OCI-M1 (cell line): ENCODE results near the gene TTC38.
"Not testable (repeated sequence)": the region's sequence is repeated elsewhere in the genome, so short reads cannot be mapped to it uniquely, and the experiment has no call there.

Experiments
- DNase-seq: peaks from one replicate; lab custom pipeline; 2025; lab: John Stamatoyannopoulos, UW

TTC38 gene

DNA sequence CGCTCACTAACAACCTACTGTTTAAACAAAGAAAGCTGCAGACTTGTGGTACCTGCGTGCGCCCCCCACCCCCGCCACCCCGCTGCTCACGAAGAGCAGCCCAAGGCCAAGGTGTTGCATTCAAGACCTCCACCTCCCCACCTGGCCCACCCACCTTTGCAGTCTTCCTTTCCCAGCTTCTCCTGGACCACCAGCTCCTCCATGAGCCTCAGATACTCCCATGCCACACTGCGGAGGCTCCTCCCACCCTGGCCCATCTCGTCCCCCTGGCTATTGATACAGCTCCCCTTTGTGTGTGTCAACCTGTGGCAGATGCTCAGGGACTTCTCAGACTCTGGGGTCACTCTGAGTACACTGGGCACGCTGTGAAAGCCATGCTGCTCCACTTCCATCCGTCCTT is 21.6 kb upstream of the TTC38 start:
- DNase-seq = no peak

DNA sequence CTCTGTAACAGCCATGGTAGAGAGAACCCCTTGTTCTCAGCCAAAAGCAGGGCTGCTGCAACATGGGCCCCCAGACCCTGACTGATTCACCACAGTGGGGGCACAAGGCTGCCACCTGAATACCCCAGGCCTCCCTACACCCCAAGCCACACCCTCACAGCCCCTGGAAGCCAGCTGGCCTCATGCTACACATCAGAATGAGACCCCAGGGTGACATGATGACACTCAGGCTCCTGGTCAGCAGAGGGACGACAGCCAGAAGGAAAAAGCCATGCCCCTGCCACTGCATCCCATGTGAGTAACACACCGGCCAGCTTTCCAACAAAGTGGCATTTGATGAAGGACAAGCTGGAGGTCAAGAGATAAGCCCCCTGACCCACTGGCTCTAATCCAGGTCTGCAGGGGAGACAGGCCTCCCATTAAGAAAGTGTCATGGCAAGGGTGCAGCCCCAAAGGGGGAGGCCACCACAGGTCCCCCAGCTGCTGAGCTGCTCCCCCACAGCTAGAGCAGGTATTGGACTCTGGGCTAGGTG is 20.3 kb upstream of the TTC38 start:
- DNase-seq = no peak

DNA sequence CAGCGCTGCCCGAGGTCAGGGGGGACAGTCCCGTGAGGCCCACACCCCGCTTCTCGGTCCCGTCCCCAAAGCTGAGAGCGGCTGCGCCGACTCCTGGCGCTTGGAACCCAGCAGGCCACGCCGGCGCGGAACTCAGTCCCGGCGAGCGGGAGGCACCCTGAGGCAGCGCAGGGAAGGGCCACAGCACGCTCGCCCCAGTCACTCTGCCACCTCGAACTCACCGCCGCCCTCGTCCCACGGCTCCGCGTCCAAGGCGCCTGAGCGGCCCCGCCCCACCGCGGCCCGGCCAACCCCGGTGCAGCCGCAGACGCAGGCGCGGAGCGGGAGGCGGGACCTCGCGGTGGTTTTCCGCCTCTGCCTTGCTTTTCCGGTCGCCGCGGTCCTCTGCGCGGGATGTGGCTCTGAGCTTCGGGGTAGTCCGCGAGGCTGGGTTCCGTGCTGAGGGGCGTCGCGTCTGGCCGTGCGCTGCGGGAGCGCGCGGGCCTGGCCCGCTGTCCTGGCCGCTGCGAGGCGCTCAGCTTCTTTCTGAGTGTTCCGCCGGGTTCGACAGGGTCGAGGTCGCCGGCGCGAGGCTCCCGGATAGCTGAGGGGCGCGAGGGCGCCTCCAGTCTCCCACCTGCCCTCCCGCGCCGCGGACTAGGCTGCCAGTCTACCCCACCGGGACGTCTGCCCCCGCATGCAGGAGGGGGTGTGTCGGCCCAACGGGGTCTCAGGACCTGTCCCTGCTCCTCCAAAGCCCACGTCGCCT is 17.6 kb upstream of the TTC38 start, which contains the start of gene CDPF1:
CDPF1 (minus strand) TSS at position 259 of the 748 bp plus-strand sequence. CDS start 2,009 bp downstream, outside the sequence.
- peak; percentile 94 for DNase-seq

DNA sequence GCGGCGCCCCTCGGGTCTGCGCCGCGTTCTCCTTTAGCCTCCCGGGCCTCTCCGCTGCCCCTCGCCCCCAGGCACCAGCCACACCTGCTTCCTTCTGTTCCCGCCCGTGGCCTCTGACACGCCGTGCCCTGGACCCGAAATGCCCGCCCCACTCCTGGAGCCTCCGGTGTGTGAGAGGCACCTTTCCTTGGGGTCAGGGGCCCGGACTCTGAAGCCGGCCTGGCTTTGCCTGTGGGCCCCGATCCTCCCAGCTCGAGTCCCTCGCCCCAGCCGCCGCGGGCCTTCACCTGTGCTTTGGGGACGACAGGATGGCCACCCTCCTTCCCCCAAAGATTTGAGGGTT is 17.1 kb upstream of the TTC38 start:
- peak; percentile 55 for DNase-seq

DNA sequence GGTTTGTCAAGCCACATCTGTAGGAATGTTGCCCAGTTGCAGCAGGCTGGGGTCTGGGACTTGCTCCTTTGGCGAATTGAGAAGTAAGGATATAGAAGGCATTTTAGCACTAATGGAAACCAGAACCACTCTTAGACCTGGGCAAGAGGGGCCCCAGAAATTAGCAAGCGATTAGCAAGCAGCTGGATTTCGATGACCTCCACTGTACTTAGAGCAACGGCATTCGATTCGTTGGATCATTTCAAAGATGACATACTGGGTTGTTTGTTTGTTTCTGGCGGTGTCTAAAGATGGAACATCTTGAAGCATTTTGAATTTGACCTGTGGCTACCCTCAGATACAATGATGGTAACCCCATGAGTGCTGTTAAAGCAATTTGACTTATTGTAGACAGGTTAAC is 16.5 kb upstream of the TTC38 start:
- peak; percentile 55 for DNase-seq

DNA sequence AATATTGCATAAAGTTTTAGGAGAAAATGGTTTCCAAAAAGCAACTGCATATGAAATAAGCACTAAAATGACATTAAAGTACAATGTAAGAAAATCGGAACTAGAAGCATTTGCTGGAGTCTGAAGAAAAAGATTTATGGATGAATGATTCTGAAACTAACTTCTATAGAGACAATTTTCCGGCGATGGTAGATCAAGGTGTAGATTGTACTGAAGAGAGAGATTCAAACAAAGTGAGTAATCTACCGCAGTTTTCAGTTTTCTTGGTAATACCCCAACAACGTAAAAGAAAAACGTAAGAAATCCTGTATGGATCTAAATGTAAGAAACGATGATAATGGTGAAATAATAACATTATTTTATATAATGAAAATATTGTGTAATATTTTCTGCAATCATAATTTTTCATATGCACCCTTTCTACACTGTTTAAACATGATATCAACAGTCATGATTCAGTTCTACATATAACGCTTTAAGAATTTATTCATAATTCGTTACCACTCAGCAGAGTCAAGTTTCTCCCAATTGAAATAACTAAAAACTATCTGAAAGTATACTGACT is 15.9 kb upstream of the TTC38 start:
- DNase-seq = peak; percentile 42

DNA sequence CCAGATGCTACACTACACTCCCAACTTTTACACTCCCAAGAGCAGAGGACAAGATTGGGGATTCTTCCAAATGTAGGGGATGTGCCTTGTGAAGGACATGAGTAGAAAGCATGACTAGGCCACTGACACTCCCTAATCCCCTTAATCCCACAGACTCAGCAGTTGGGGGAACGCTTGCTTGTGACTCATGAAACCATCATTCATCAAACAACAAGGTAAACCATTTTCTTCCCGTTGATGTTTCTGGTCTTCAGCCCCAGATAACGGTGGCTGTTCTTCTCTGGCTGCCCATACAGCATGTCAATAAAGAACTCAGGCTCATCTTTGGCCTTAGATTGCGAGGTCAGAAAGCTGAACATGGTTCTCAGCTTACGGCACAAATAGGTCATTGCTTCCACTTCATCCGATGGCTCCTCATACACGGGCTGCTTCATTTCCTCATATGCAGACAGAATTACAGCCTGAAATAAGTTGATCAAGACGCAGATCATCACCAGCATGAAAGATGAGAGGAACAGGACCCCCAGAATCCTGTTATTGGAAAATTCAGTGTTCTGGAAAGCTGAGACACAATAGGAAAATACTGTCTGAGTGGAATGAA is 11.3 kb upstream of the TTC38 start:
- DNase-seq = no peak

DNA sequence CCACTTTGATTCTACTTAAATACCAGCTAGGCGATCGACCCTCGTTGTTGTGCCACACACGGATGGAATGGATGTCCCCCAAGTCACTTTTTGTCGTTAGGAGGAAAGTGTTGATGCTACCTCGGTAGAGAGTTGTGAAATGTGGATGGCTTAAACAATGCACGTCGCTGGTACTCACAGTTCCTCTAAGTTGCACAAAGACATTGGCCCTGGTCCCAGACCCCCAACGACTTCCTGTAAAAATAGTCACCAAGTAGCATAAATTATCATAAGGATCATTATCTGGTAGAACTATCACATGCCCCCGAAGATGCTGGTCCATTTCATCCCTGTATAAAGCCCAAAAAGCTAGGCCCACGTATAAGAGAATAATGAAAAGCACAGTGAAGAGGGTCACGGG is 8.4 kb upstream of the TTC38 start:
- DNase-seq = no peak

DNA sequence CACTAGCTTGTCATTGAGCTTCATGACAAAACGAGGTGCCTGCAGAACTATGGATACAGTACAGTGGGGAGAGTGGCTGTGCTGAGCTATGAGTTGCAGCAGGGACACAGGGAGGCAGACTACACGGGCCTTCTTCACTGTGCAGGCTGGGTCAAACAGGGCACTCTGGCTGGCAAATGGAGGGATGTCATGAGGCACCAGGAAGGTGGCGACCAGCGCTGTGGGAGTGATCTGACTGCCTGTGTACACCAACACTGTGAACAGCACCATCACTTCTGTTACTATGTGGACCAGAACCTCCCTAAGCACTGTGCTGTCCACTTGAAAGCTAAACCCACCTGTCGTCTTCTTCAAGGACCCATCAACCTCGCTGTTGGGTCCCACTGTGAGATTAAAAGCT is 7.8 kb upstream of the TTC38 start:
- DNase-seq = no peak

DNA sequence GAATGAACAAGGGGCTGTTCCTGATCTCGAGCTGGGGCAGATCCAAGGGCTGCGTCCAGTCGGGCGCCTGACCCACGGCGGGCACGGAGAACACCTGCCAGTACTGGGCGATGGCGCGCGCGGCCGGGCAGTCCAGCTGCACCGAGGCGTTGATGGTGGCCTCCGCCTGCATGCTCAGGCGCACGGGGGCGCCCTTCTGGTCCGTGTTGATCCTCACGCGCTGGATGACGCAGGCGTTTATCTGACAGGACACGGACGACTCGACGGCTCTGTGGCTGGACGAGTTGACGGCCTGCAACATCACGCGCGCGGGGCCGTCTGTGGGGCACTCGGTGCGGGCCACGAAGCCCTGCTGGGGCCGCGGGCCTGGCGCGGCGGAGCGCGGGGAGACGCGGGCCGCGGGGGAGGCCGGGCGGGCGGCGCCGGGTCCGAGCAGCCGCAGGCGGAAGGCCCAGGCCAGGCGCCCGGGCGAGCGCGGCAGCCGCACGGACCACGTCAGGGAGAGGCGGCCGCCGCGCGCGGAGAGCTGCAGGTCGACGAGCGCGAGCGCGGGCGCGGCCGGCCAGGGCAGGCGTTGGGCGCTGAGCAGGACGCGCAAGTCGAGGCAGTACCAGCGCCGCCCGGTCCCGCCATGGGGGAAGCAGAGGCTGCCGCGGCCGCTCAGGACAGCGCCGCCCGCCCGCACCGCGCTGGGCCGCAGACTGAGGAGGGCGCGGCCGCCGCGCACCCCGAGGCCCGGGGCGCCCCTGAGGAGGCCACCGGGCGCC is 5.2 kb upstream of the TTC38 start:
- no peak for DNase-seq

DNA sequence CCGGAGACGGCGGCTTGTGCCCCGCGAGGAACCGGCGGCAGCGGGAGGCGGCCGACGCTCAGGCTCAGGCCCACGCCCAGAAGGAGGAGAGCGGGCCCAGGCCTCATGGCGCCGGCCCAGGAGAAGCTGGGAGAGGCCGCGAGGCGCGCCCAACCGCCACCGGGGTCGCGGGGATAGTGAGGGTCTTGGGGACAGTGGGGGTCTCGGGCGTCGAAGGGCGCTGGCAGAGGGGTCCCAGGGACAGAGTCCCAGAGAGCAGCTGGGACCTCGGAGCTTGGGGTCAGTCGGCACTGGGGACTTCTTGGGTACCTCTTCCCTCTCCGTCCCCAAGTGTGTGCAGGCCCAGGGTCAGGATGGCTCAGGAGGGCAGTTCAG is 4.6 kb upstream of the TTC38 start, which contains the start of gene PKDREJ:
PKDREJ (minus strand) TSS at position 128 of the 375 bp plus-strand sequence; CDS start at position 107, 21 bp downstream.
- no peak for DNase-seq

DNA sequence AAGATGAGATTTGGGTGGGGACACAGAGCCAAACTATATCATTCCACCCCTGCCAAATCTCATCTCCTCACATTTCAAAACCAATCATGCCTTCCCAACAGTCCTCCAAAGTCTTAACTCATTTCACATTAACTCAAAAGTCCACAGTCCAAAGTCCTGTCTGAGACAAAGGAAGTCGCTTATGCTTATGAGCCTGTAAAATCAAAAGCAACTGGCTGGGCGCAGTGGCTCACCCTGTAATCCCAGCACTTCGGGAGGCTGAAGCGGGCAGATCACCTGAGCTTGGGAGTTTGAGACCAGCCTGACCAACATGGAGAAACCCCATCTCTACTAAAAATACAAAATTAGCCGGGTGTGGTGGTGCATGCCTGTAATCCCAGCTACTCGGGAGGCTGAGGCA is 3.3 kb upstream of the TTC38 start:
- DNase-seq = not testable (repeated sequence)

DNA sequence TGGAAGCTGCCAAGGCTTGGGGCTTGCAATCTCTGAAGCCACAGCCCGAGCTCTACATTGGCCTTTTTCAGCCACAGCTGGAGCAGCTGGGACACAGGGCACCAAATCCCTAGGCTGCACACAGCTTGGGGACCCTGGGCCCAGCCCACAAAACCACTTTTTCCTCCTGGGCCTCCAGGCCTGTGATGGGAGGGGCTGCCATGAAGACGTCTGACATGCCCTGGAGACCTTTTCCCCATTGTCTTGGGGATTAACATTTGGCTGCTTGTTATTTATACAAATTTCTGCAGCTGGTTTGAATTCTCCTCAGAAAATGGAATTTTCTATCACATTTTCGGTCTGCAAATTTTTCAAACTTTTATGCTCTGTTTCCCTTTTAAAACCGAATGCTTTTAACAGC is 2.2 kb upstream of the TTC38 start:
- not testable (repeated sequence) for DNase-seq

DNA sequence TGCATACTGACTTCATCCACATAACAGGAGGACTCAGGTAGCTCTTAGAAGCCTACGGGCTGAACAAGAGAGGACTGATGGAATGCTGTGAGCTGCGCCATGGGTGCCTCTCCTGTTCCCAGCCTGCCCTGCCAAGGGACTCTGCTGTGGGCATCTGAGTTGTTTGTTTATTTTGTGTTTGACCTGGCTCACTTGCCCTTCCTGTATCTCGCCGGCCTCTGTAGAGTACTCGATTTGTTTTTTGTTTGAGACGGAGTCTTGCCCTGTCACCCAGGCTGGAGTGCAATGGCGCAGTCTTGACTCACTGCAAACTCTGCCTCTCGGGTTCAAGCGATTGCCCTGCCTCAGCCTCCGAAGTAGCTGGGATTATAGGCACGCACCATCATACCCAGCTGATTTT is 1.8 kb downstream of the TTC38 start:
- no peak for DNase-seq

DNA sequence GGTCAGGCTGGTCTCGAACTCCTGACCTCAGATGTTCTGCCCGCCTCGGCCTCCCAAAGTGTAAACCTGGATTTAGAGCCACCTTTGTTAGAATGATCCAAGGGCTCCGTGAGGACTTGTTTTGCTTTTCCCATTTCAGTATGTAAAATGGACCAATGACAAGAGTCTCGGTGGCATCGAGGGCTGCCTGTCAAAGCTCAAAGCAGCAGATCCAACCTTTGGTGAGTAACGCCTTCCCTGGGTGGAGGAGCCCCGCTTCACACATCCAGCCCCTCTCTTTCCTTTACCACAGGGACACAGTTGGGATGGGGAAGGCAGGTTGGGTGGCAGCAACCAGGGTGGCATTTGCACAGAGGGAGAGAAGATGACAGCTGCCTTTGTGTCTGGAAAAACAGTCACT is 4.4 kb downstream of the TTC38 start:
- no peak for DNase-seq

DNA sequence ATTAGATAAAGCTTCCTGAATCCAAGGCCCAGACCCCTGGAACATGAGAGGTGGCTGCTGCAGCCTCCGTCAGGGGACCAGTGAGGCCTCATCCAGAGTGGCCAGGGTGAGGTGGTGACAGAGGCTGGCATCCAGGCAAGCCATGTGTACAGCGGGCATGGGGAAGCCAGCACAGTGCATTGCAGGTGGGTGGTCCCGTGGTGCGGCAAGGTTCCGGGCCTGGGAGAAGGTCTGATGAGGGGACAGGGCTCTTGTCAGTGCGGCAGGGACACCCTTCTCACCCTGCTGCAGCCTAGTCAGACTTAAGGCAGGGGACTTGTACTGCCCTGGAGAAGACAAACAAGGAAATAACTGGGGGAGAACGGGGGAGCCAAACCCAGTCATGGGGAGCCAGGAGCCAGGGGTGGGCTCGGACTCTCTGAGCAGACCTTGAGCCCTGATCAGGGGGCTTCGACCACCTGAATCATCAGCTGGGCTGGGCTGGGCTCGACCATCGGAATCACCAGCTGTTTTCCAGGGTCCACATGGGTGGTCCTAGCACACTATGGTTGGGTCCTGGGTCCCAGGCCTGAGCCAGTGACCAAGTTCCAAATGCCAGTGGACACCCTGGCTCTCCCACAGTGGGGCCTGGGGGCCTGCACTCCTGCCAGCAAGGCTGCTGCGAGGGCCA is 5.1 kb downstream of the TTC38 start:
- DNase-seq = no peak

DNA sequence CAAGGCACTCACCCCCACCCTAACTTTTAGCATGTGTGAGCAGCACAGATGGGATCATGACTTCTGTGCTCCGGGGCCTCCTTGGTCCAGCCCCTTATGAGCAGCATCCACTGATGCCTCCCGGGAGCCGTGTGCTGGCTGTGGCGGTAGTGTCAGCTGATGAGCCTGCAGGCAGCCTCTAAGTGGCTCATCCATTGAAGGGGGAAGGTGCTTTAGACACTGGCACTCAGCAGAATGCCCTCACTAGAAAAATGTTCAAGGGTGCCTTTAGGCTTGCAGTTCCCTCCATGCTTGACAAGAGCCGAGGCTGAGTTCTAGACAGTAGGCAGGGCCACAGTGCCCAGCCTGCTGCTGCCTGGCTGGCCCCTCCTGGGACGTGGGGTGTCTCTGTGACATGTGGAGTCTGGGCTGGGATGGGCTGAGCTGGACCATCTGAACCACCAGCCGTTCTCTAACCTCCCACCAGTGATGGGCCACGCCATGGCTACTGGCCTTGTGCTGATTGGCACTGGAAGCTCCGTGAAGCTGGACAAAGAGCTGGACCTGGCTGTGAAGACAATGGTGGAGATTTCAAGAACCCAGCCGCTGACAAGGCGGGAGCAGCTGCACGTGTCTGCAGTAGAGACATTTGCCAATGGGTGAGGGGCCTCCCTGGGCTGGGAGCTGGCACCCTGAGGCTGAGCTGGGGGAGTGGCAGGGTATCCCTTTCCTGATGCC is 5.8 kb downstream of the TTC38 start:
- DNase-seq = no peak

DNA sequence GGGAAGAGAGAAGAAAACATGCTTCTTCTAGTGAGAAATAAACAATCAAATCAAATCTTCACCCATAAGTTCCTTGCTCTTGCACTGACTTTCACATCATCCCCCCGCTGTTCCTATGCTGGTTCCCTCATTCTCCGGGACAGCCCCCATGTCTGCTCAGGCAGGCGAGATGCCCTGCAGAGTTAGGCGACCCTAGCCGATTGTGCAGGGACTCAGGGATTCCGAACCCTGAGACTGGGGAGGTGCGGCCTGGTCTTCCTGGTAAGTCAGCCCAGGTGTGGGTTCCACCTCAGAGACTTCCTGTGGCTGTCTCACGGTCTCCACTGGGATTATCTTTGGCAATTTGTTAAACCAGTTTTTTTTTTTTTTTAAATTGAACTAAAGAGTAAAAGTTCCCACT is 6.6 kb downstream of the TTC38 start:
- no peak for DNase-seq

DNA sequence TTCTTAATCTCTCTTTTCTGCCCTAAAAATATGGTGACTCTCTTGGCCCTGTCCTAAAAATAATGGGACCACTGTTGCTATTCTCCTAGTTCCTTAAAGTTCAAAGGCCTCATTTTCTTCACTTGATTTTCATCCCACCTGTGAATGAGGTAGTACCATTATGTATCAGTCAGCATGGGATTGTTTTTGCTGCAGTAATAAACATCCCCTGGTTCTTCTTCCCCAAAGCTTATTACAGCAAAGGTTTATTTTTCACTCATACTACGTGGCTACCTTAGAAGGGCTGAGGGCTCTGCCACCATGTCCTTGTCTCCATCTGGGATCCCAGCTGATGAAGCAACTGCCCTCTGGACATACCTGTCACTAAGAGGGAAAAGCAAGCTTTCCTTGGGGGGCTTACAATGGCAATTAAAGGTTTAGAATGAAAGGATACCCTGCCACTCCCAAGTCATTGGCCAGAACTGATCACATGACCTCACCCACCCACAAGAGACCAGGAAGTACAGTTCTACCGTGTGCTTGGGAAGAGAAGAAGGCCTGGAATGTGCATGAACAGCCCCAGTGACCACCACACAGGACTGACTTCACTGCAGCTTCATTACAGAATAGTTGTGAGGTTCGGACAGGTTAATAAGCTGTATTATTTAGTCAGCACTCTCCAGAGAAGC is 7.8 kb downstream of the TTC38 start:
- DNase-seq = no peak

DNA sequence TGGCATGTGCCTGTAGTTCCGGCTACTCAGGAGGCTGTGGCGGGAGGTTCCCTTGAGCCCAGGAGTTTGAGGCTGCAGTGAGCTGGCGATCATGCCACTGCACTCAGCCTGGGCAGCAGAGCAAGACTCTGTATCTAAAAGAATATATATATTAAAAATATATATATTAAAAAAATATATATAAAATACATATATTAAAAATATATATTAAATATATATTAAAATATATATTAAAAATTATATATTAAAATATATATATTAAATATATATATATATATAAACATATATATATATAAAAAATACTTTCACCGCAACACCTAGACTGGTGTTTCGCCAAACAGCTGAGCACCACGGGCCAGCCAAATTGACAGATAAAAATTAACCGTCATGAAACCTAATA is 8.8 kb downstream of the TTC38 start:
- DNase-seq = no peak
